ENCODE results near the gene IDI1. TPM values are rescaled to one million over a fixed set of nuclear protein-coding genes. Genes with fewer than 3 reads are reported as not detected.

Gene IDI1
- total RNA-seq, 1 donor from 2014 or later = 79.8 TPM

- ATAC-seq (ENCODE audit: low read depth) (no peak), DNase-seq (no peak)
- intact Hi-C loops (cut with micrococcal nuclease) = loop anchor here (1.0 to 10.0 kb wide), 5 partner anchors 61 to 732 kb away; partner anchors contain the start of genes GTPBP4 and LARP4B
- no peaks in the 10 kb centered on the region for H3K9me3 Mint-ChIP-seq
- peak overlapping the region; percentile 98 for H3K27ac Mint-ChIP-seq
- POLR2A ChIA-PET = interaction anchor here (0.7 to 4.9 kb wide), 16 partner anchors 8 to 913 kb away, joined by 3 to 69 read pairs (median 6); partner anchors contain the start of genes GTPBP4, LARP4B and WDR37
- TF ChIP-seq CTCF (IDR thresholded peaks at IDR 0.05) = no peak
- peaks cover 66% of the 10 kb centered on the region for H3K36me3 Mint-ChIP-seq (ENCODE audit: low read depth)
- CTCF ChIA-PET = no interaction called here
- H3K27me3 Mint-ChIP-seq = no peaks in the 10 kb centered on the region
- peak overlapping the region; percentile 94 for H3K4me3 Mint-ChIP-seq
- peaks cover 71% of the 10 kb centered on the region for H3K4me1 Mint-ChIP-seq
Observed at GRCh38 chr10:1049425-1049958, 573 bp upstream of the IDI1 start.

- peaks cover 71% of the 10 kb centered on the region for H3K4me1 Mint-ChIP-seq
- peak overlapping the region; percentile 98 for H3K27ac Mint-ChIP-seq
- intact Hi-C loops (cut with micrococcal nuclease) = loop anchor here (1.0 to 10.0 kb wide), 4 partner anchors 8 to 731 kb away; partner anchors contain the start of gene WDR37
- peak; percentile 1 for ATAC-seq (ENCODE audit: low read depth)
- peak overlapping the region; percentile 94 for H3K4me3 Mint-ChIP-seq
- no peaks in the 10 kb centered on the region for H3K27me3 Mint-ChIP-seq
- H3K9me3 Mint-ChIP-seq = no peaks in the 10 kb centered on the region
- DNase-seq = no peak
- ChIA-PET POLR2A (interaction anchor here (0.5 to 4.9 kb wide), 14 partner anchors 9 to 230 kb away, joined by 3 to 69 read pairs (median 6); partner anchors contain the start of genes GTPBP4, LARP4B and WDR37), CTCF (no interaction called here)
- TF ChIP-seq CTCF (IDR thresholded peaks at IDR 0.05) = no peak
- H3K36me3 Mint-ChIP-seq (ENCODE audit: low read depth) = peaks cover 67% of the 10 kb centered on the region
Observed at GRCh38 chr10:1048349-1048731, 579 bp downstream of the IDI1 start.

- H3K27ac Mint-ChIP-seq = peak overlapping the region; percentile 98
- POLR2A ChIA-PET = interaction anchor here (0.5 to 4.9 kb wide), 11 partner anchors 10 to 535 kb away, joined by 3 to 69 read pairs (median 7); partner anchors contain the start of genes GTPBP4, LARP4B and WDR37
- peaks cover 72% of the 10 kb centered on the region for H3K4me1 Mint-ChIP-seq
- peak overlapping the region; percentile 94 for H3K4me3 Mint-ChIP-seq
- CTCF ChIA-PET = no interaction called here
- no peak for ATAC-seq (ENCODE audit: low read depth)
- H3K27me3 Mint-ChIP-seq = no peaks in the 10 kb centered on the region
- no peaks in the 10 kb centered on the region for H3K9me3 Mint-ChIP-seq
- peaks cover 67% of the 10 kb centered on the region for H3K36me3 Mint-ChIP-seq (ENCODE audit: low read depth)
- intact Hi-C loops (cut with micrococcal nuclease) = loop anchor here (1.0 to 10.0 kb wide), 4 partner anchors 8 to 731 kb away; partner anchors contain the start of gene WDR37
- TF ChIP-seq CTCF (IDR thresholded peaks at IDR 0.05) = no peak
- no peak for DNase-seq
Observed at GRCh38 chr10:1047937-1048336, 982 bp downstream of the IDI1 start.

- ATAC-seq (ENCODE audit: low read depth) = no peak
- peak overlapping the region; percentile 84 for H3K4me3 Mint-ChIP-seq
- H3K4me1 Mint-ChIP-seq = peaks cover 54% of the 10 kb centered on the region
- no peak for DNase-seq
- peaks cover 61% of the 10 kb centered on the region for H3K36me3 Mint-ChIP-seq (ENCODE audit: low read depth)
- intact Hi-C loops (cut with micrococcal nuclease) = loop anchor here (5.0 to 10.0 kb wide), 3 partner anchors 193 to 728 kb away; no protein-coding TSS in a partner anchor
- TF ChIP-seq CTCF (IDR thresholded peaks at IDR 0.05) = no peak
- H3K27ac Mint-ChIP-seq = peak overlapping the region; percentile 97
- no peaks in the 10 kb centered on the region for H3K9me3 Mint-ChIP-seq
- CTCF ChIA-PET = no interaction called here
- H3K27me3 Mint-ChIP-seq = no peaks in the 10 kb centered on the region
- POLR2A ChIA-PET = interaction anchor here (3.3 kb wide), 1 partner anchor 10 kb away, joined by 17 read pairs; the partner anchor contains the start of gene WDR37
Observed at GRCh38 chr10:1045415-1045814, 3.5 kb downstream of the IDI1 start.

- intact Hi-C loops (cut with micrococcal nuclease) = loop anchor here (5.0 to 10.0 kb wide), 3 partner anchors 193 to 728 kb away; no protein-coding TSS in a partner anchor
- no peaks in the 10 kb centered on the region for H3K9me3 Mint-ChIP-seq
- peaks cover 54% of the 10 kb centered on the region for H3K4me1 Mint-ChIP-seq
- H3K36me3 Mint-ChIP-seq (ENCODE audit: low read depth) = peaks cover 66% of the 10 kb centered on the region
- POLR2A ChIA-PET = interaction anchor here (1.6 to 3.3 kb wide), 2 partner anchors 11 to 57 kb away, joined by 4 to 17 read pairs; partner anchors contain the start of genes GTPBP4 and WDR37
- DNase-seq (no peak), ATAC-seq (ENCODE audit: low read depth) (no peak)
- CTCF ChIA-PET = no interaction called here
- peak overlapping the region; percentile 97 for H3K27ac Mint-ChIP-seq
- TF ChIP-seq CTCF (IDR thresholded peaks at IDR 0.05) = no peak
- H3K4me3 Mint-ChIP-seq = peak overlapping the region; percentile 84
- no peaks in the 10 kb centered on the region for H3K27me3 Mint-ChIP-seq
Observed at GRCh38 chr10:1044964-1045363, 4.0 kb downstream of the IDI1 start.

All from activated B cell treated with CpG ODN at 0.5 μM for 24 hours (primary cell).